ENCODE results near the gene MGLL.

Gene MGLL

DNA sequence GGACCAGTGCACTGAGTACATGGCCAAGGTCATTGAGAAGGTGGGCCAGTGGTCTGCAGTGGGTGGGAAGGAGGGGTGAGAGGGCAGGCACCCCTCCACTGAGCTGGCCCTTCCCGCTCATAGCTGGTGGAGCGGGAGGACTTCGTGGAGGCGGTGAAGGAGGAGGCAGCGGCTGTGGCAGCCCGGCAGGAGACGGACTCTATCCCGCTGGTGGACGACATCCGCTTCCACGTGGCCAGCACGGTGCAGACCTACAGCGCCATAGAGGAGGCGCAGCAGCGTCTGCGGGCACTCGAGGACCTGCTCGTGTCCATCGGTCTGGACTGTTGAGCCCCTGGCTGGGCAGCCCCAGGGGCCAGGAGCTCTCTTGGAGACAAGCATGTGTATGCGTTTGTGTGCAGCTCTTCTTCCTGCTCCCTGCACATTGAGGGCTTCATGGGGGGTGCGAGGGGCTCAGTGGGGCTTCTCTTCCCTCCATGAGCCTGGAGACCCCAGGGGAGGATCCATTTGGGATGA is 142.1 kb downstream of the MGLL start:
- H3K4me3 ChIP-seq (ENCODE audit: low read depth, low read length) = no peak overlapping the region

GRCh38 chr3:127679534-127680145 is 142.7 kb downstream of the MGLL start:
- DNase-seq = no peak
- peak; percentile 52 for TF ChIP-seq CTCF (IDR thresholded peaks at IDR 0.05; ENCODE audit: low read depth, low read length, missing control alignments)
- no peak overlapping the region for H3K27ac ChIP-seq

More for the DNA sequence above, 142.1 kb downstream of the MGLL start:
- TF ChIP-seq CTCF (IDR thresholded peaks at IDR 0.05; ENCODE audit: low read depth, low read length, missing control alignments) = no peak
- no peaks in the 10 kb centered on the region for H3K27me3 ChIP-seq (replicated peaks)
- no peaks in the 10 kb centered on the region for H3K36me3 ChIP-seq (replicated peaks)
- in situ Hi-C loops (cut with HindIII; ENCODE audit: low pct_ligation_motif_present, low sequenced_read_pairs) = no loop called here
- H3K27ac ChIP-seq = no peak overlapping the region
- no peak for DNase-seq

DNA sequence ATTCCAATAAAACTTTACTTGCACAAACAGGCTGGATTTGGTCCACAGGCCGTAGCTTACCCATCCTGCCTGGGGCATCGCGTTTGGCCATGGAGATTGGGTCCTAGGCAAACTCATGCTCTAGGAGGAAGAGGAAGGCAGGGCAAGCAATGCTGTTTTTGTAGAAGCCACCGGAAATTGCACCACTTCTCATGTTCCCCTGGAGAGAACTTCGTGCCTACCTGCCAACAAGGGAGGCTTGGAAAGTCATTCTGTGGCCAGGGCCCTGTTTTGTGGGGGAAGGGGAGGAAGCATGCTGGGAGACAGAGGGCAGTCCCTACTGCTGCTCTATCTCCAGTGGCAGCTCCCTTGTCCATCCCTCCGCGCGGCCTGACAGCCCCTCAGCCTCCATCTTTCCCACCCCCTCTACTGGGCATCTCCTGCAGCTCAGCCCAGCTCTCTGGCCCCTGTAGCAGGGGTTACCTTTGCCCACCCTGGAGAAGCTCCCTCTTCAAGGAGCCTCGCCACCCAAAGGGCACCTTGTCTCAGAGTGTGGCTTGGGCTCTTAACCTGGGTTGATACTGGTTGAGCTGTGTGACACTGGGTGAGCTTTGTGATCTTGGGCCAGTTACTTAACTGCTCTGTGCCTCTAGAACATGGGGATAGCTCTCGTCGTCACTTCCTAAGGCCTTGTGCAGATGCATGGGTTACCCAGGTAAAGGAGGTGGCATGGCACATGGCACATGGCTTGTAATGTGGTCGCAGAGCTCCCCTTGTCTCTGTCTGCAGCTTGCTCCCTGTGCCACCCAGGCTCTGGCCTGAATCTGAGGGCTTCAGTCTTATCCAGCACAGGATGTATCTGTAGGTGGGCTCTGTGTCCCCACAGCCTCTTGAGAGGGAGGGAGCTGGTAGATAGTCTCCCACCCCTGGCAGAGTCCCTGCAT is 143.4 kb downstream of the MGLL start:
- no peak for DNase-seq
- no peaks in the 10 kb centered on the region for H3K27me3 ChIP-seq (replicated peaks)
- H3K27ac ChIP-seq = no peak overlapping the region
- no peak overlapping the region for H3K4me3 ChIP-seq (ENCODE audit: low read depth, low read length)
- H3K36me3 ChIP-seq (replicated peaks) = no peaks in the 10 kb centered on the region
- TF ChIP-seq CTCF (IDR thresholded peaks at IDR 0.05; ENCODE audit: low read depth, low read length, missing control alignments) = no peak
- in situ Hi-C loops (cut with HindIII; ENCODE audit: low pct_ligation_motif_present, low sequenced_read_pairs) = no loop called here

More at GRCh38 chr3:127679534-127680145, 142.7 kb downstream of the MGLL start:
- in situ Hi-C loops (cut with HindIII; ENCODE audit: low pct_ligation_motif_present, low sequenced_read_pairs) = no loop called here
- Histone ChIP-seq H3K36me3 (replicated peaks) (no peaks in the 10 kb centered on the region), H3K27me3 (replicated peaks) (no peaks in the 10 kb centered on the region), H3K4me3 (ENCODE audit: low read depth, low read length) (no peak overlapping the region)

DNA sequence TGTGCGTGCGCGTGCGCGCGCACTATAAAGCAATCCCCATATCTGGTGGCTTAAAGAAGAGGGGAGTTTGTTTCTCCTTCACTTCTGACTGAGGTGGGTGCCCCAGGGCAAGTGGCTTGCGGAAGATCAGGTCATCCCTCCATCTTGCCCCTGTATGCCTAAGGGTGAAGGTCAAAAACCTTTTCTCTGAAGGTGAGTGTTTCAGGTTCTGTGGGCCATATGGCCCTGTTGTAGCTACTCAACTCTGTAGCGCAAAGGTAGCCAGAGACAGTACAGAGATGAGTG is 144.1 kb downstream of the MGLL start:
- Histone ChIP-seq H3K27ac (no peak overlapping the region), H3K4me3 (ENCODE audit: low read depth, low read length) (no peak overlapping the region), H3K27me3 (replicated peaks) (no peaks in the 10 kb centered on the region), H3K36me3 (replicated peaks) (no peaks in the 10 kb centered on the region)
- in situ Hi-C loops (cut with HindIII; ENCODE audit: low pct_ligation_motif_present, low sequenced_read_pairs) = no loop called here
- DNase-seq = no peak
- TF ChIP-seq CTCF (IDR thresholded peaks at IDR 0.05; ENCODE audit: low read depth, low read length, missing control alignments) = no peak

GRCh38 chr3:127677541-127678314 is 144.6 kb downstream of the MGLL start:
- Histone ChIP-seq H3K27me3 (replicated peaks) (no peaks in the 10 kb centered on the region), H3K27ac (no peak overlapping the region), H3K36me3 (replicated peaks) (no peaks in the 10 kb centered on the region), H3K4me3 (ENCODE audit: low read depth, low read length) (no peak overlapping the region)
- no peak for TF ChIP-seq CTCF (IDR thresholded peaks at IDR 0.05; ENCODE audit: low read depth, low read length, missing control alignments)
- no peak for DNase-seq
- in situ Hi-C loops (cut with HindIII; ENCODE audit: low pct_ligation_motif_present, low sequenced_read_pairs) = no loop called here
